Neural progenitor cell (in vitro differentiated cells): ENCODE results near the gene FBXL17. TPM values are rescaled to one million over a fixed set of nuclear protein-coding genes. Genes with fewer than 3 reads are reported as not detected.

Source experiments
- DNase-seq: peaks from one replicate; pipeline ENCODE4 v3.0.0-alpha.2; 2016; ENCODE audit warnings: low spot score
- H2AFZ ChIP-seq: fragments of 200-600 bp; sonication (generic); replicated peaks from 2 replicates; pipeline ENCODE4 v1.6.1; 2016; ENCODE audit warnings: antibody characterized with exemption
- H3F3A ChIP-seq: fragments of 200-600 bp; sonication (generic); 2 replicates; pipeline ENCODE4 v1.6.1; 2016; ENCODE audit warnings: antibody characterized with exemption, low read depth
- H3K27ac ChIP-seq: fragments of 200-600 bp; sonication (generic); 2 replicates; pipeline ENCODE4 v1.5.1; 2016; ENCODE audit warnings: mild to moderate bottlenecking
- H3K27me3 ChIP-seq: fragments of 200-600 bp; sonication (generic); 2 replicates; pipeline ENCODE4 v1.6.1; 2016; ENCODE audit warnings: mild to moderate bottlenecking, moderate library complexity
- H3K36me3 ChIP-seq: fragments of 200-600 bp; sonication (generic); 2 replicates; pipeline ENCODE4 v1.5.1; 2016
- H3K4me1 ChIP-seq: fragments of 200-600 bp; sonication (generic); 2 replicates; pipeline ENCODE4 v1.6.1; 2016; ENCODE audit warnings: mixed run types
- H3K4me2 ChIP-seq: fragments of 200-600 bp; sonication (generic); 2 replicates; pipeline ENCODE4 v1.6.1; 2016
- H3K4me3 ChIP-seq: fragments of 200-600 bp; sonication (generic); 2 replicates; pipeline ENCODE4 v1.5.1; 2016
- H3K79me2 ChIP-seq: fragments of 200-600 bp; sonication (generic); 2 replicates; pipeline ENCODE4 v1.6.1; 2016; ENCODE audit warnings: low read depth
- H3K9ac ChIP-seq: fragments of 200-600 bp; sonication (generic); 2 replicates; pipeline ENCODE4 v1.6.1; 2016
- H3K9me3 ChIP-seq: fragments of 200-600 bp; sonication (generic); 2 replicates; pipeline ENCODE4 v1.5.1; 2016; ENCODE audit warnings: low read depth
- H4K20me1 ChIP-seq: fragments of 200-600 bp; sonication (generic); 2 replicates; pipeline ENCODE4 v1.6.1; 2016; ENCODE audit warnings: low read depth
- H3K27ac Mint-ChIP-seq: 3 replicates; pipeline ENCODE4 v1.8.0; 2021; ENCODE audit warnings: mixed read lengths
- H3K27me3 Mint-ChIP-seq: 2 replicates; pipeline ENCODE4 v1.8.0; 2022; ENCODE audit warnings: low read depth, mild to moderate bottlenecking, inconsistent platforms, moderate library complexity, mixed read lengths; ENCODE audit not compliant: insufficient read depth
- H3K36me3 Mint-ChIP-seq: 3 replicates; pipeline ENCODE4 v1.8.0; 2021; ENCODE audit warnings: mixed read lengths
- H3K4me1 Mint-ChIP-seq: 3 replicates; pipeline ENCODE4 v1.8.0; 2021; ENCODE audit warnings: mixed read lengths
- H3K4me3 Mint-ChIP-seq: 3 replicates; pipeline ENCODE4 v1.8.0; 2021; ENCODE audit warnings: mild to moderate bottlenecking, moderate library complexity, mixed read lengths
- H3K9me3 Mint-ChIP-seq: 3 replicates; pipeline ENCODE4 v1.8.0; 2020; ENCODE audit warnings: mixed read lengths
- EZH2 ChIP-seq: fragments of 200-600 bp; sonication (generic); IDR thresholded peaks from 2 replicates; pipeline ENCODE4 v1.6.1; 2017; ENCODE audit warnings: antibody characterized with exemption, mild to moderate bottlenecking, moderate library complexity
- EZH2phosphoT487 ChIP-seq: fragments of 200-600 bp; sonication (generic); IDR thresholded peaks from 2 replicates; pipeline ENCODE4 v1.6.1; 2017; ENCODE audit warnings: antibody characterized with exemption
- total RNA-seq: library from RNA; depleted of rRNA; stranded (reverse); fragments of >200 nt; gene quantifications from 2 replicates; pipeline ENCODE4 v1.2.3, GENCODE V29; 2015; ENCODE audit warnings: low replicate concordance
- TF ChIP-seq, protein P1 (sequence below): fragments of 200-600 bp; sonication (generic); IDR thresholded peaks from 2 replicates; pipeline ENCODE4 v1.5.1; 2017; ENCODE audit warnings: antibody characterized with exemption, mild to moderate bottlenecking

Gene FBXL17
- total RNA-seq, 1 donor from 2014 or later = 7.6 TPM

DNA sequence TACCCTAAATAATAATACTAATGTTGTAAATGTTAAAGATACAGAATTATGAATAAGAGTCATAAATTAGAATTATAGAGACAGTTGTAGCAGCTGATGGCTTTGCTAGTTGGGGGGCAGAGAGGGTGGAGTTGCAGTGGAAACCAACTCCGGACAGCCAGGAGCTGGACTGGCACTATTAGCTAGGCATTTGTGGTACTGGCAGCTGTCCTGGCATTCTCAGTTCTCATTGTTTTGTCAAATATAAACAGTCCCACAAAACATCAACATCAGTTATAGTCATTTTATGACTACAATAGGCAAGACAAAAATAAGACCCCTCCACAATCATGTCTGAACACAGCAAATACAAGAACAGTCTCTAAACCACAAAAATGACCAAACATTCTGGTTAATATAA lies 2.8 kb upstream of the FBXL17 start:
- peaks cover 6% of the 10 kb centered on the region for H4K20me1 ChIP-seq
- H3K9me3 Mint-ChIP-seq = no peaks in the 10 kb centered on the region

DNA sequence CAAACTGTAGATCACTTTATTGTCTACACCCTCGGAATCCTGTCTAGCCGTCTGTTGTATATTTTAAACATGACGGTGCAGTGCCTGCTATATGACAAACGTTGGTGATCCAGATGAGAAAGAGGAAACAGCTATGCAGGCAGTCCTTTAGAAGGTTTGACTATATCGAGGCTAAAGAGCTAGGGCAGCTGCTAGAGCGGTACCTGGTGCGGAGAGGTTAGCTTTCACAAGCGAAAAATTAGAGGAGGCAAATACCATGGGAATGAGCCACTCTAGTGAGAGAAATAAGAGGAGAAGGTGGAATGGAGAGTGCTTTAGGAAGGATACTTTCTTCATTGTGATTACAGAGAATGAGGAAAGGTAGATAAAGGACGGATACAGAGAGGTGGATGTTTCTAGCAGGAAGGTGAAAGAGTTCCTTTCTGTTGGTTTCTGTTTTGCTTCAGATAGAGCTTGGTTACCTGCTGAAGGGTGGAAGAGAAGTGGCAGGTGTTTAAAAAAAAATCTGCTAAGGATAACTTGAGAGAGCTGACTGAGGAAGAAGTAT lies 959 bp upstream of the FBXL17 start:
- Mint-ChIP-seq H3K27me3 (no peaks in the 10 kb centered on the region), H3K36me3 (peaks cover 4% of the 10 kb centered on the region), H3K9me3 (peaks cover 2% of the 10 kb centered on the region), H3K4me1 (peaks cover 26% of the 10 kb centered on the region), H3K27ac (peak overlapping the region; percentile 2), H3K4me3 (peak overlapping the region; percentile 93)
- no peak overlapping the region for H3K27ac ChIP-seq
- H3K4me3 ChIP-seq = peak overlapping the region; percentile 82
- H3K9ac ChIP-seq = no peak overlapping the region
- peaks cover 28% of the 10 kb centered on the region for H3K79me2 ChIP-seq
- H3F3A ChIP-seq = peaks cover 28% of the 10 kb centered on the region
- H3K36me3 ChIP-seq = no peaks in the 10 kb centered on the region
- TF ChIP-seq EZH2phosphoT487 (no peak), EZH2 (no peak)
- TF ChIP-seq, protein P1, sequence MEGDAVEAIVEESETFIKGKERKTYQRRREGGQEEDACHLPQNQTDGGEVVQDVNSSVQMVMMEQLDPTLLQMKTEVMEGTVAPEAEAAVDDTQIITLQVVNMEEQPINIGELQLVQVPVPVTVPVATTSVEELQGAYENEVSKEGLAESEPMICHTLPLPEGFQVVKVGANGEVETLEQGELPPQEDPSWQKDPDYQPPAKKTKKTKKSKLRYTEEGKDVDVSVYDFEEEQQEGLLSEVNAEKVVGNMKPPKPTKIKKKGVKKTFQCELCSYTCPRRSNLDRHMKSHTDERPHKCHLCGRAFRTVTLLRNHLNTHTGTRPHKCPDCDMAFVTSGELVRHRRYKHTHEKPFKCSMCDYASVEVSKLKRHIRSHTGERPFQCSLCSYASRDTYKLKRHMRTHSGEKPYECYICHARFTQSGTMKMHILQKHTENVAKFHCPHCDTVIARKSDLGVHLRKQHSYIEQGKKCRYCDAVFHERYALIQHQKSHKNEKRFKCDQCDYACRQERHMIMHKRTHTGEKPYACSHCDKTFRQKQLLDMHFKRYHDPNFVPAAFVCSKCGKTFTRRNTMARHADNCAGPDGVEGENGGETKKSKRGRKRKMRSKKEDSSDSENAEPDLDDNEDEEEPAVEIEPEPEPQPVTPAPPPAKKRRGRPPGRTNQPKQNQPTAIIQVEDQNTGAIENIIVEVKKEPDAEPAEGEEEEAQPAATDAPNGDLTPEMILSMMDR = no peak
- H3K9me3 ChIP-seq = no peaks in the 10 kb centered on the region
- H3K4me1 ChIP-seq = peaks cover 15% of the 10 kb centered on the region
- peak overlapping the region; percentile 98 for H3K4me2 ChIP-seq
- peak overlapping the region; percentile 86 for H2AFZ ChIP-seq
- peak; percentile 2 for DNase-seq
- no peaks in the 10 kb centered on the region for H3K27me3 ChIP-seq
- H4K20me1 ChIP-seq = peaks cover 11% of the 10 kb centered on the region

More for the DNA sequence above, 2.8 kb upstream of the FBXL17 start:
- peaks cover 28% of the 10 kb centered on the region for H3F3A ChIP-seq
- no peak for DNase-seq
- no peak overlapping the region for H3K4me2 ChIP-seq
- H3K27me3 Mint-ChIP-seq = no peaks in the 10 kb centered on the region
- H3K9ac ChIP-seq = no peak overlapping the region
- H3K4me3 ChIP-seq = no peak overlapping the region
- H3K36me3 ChIP-seq = no peaks in the 10 kb centered on the region
- no peaks in the 10 kb centered on the region for H3K36me3 Mint-ChIP-seq
- no peaks in the 10 kb centered on the region for H3K27me3 ChIP-seq
- peaks cover 6% of the 10 kb centered on the region for H3K4me1 ChIP-seq
- TF ChIP-seq, protein P1 = no peak
- TF ChIP-seq EZH2phosphoT487 (no peak), EZH2 (no peak)
- H3K79me2 ChIP-seq = peaks cover 9% of the 10 kb centered on the region
- peaks cover 12% of the 10 kb centered on the region for H3K4me1 Mint-ChIP-seq
- H3K9me3 ChIP-seq = no peaks in the 10 kb centered on the region
- H3K4me3 Mint-ChIP-seq = no peak overlapping the region
- no peak overlapping the region for H2AFZ ChIP-seq
- no peak overlapping the region for H3K27ac ChIP-seq
- H3K27ac Mint-ChIP-seq = no peak overlapping the region

DNA sequence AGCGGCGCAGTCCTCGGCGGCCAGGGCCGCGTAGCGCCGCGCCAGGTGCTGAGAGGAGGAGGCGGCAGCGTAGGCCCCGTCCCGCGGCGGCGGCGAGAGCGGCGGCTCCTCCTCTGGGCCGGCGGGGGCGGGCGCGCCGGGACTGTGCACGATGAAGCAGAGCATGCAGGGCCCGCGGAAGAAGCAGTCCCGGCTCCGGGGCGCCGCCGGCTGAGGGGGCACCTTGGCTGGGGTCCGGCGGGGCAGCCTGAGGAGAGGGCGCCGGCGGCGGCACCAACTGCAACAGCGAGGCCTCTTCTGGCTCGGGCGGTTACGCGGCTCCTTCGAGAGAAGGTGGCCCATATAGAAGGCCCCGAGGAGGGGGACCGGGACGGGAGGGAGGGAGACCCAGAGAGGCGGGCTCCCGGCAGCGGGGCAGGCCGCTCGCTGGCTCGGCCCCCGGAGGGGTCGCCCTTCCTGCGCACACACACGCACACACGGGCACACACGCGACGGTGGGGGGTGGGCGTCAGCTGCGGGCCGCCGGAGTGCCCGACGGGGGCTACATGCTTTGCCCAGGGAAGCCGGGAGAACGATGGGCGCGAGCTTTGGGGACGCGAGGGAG lies 446 bp downstream of the FBXL17 start:
- H3K79me2 ChIP-seq = peaks cover 29% of the 10 kb centered on the region
- DNase-seq = peak; percentile 87
- H3K9me3 Mint-ChIP-seq = peaks cover 7% of the 10 kb centered on the region
- peak overlapping the region; percentile 83 for H3K4me3 Mint-ChIP-seq
- H3K4me1 Mint-ChIP-seq = peaks cover 26% of the 10 kb centered on the region
- peaks cover 28% of the 10 kb centered on the region for H3F3A ChIP-seq
- no peaks in the 10 kb centered on the region for H3K27me3 Mint-ChIP-seq
- H3K4me1 ChIP-seq = peaks cover 15% of the 10 kb centered on the region
- no peaks in the 10 kb centered on the region for H3K36me3 ChIP-seq
- H3K27ac ChIP-seq = peak overlapping the region; percentile 82
- peak overlapping the region; percentile 82 for H3K4me3 ChIP-seq
- H3K36me3 Mint-ChIP-seq = peaks cover 11% of the 10 kb centered on the region
- peak overlapping the region; percentile 55 for H3K9ac ChIP-seq
- H2AFZ ChIP-seq = peak overlapping the region; percentile 86
- H3K9me3 ChIP-seq = no peaks in the 10 kb centered on the region
- no peaks in the 10 kb centered on the region for H3K27me3 ChIP-seq
- TF ChIP-seq, protein P1 = no peak
- TF ChIP-seq EZH2phosphoT487 (no peak), EZH2 (no peak)
- H4K20me1 ChIP-seq = peaks cover 11% of the 10 kb centered on the region
- peak overlapping the region; percentile 98 for H3K4me2 ChIP-seq
- no peak overlapping the region for H3K27ac Mint-ChIP-seq
